ENCODE data around the gene UBR4.

UBR4 gene

GRCh38 chr1:19032413-19032695 lies 177.7 kb downstream of the UBR4 start:
- TF ChIP-seq, protein P1, sequence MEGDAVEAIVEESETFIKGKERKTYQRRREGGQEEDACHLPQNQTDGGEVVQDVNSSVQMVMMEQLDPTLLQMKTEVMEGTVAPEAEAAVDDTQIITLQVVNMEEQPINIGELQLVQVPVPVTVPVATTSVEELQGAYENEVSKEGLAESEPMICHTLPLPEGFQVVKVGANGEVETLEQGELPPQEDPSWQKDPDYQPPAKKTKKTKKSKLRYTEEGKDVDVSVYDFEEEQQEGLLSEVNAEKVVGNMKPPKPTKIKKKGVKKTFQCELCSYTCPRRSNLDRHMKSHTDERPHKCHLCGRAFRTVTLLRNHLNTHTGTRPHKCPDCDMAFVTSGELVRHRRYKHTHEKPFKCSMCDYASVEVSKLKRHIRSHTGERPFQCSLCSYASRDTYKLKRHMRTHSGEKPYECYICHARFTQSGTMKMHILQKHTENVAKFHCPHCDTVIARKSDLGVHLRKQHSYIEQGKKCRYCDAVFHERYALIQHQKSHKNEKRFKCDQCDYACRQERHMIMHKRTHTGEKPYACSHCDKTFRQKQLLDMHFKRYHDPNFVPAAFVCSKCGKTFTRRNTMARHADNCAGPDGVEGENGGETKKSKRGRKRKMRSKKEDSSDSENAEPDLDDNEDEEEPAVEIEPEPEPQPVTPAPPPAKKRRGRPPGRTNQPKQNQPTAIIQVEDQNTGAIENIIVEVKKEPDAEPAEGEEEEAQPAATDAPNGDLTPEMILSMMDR (IDR thresholded peaks at IDR 0.05; ENCODE audit: low read depth, low read length), result no peak
- DNase-seq (ENCODE audit: extremely low read depth, low read depth), result no peak

- no peak for DNase-seq (ENCODE audit: extremely low read depth, low read depth)
- TF ChIP-seq, protein P1 (IDR thresholded peaks at IDR 0.05; ENCODE audit: low read depth, low read length), result no peak
Observed at GRCh38 chr1:19029191-19030085, 180.6 kb downstream of the UBR4 start.

GRCh38 chr1:19028546-19029129 lies 181.4 kb downstream of the UBR4 start:
- no peak for DNase-seq (ENCODE audit: extremely low read depth, low read depth)
- TF ChIP-seq, protein P1 (IDR thresholded peaks at IDR 0.05; ENCODE audit: low read depth, low read length), result no peak

DNA sequence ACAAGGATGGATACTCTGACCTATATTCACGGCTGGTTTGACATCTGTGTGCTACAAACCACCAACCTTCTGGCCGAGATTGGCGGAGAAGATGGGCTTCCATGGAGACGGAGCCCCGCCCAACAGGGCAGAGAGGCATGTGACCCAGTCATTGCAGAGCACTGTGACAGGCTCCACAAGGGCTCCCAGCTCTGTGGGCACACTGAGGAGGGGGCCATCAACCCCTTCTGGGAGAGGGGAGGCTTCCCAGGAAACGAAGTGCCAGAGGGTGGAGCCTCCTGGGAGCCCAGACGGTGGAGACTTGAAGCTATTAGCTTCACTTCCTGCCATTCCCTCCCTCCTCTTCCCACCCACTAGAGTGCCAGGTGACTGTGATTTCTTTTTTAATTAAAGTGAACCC lies 182.0 kb downstream of the UBR4 start:
- TF ChIP-seq, protein P1 (IDR thresholded peaks at IDR 0.05; ENCODE audit: low read depth, low read length), result no peak
- no peak for DNase-seq (ENCODE audit: extremely low read depth, low read depth)

Measured in AG09319 (cell line).